ENCODE data around the gene OGFR. TPM values are rescaled to one million over a fixed set of nuclear protein-coding genes. Genes with fewer than 3 reads are reported as not detected.

The OGFR gene
- total RNA-seq, 1 donor from 2014 or later, result 96.5 TPM

DNA sequence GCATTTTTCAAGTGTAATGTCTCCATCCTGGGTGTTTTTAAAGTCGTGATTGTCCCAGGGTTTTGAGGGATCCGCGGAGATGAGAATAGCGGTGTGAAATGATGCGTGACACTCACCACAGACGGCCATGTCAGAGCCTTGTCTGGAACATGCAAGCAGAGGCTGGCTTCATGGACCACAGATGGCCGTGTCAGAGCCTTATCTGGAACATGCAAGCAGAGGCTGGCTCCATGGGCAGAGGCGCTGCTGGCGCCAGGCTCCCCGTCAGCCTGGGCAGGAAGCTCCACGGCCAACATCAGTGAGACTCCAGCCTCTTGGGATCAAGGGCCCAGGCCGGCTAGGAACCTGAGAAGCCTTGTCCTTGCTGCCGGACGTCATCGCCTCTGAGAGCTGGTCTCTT lies 16.0 kb upstream of the OGFR start:
- Mint-ChIP-seq H3K27ac (ENCODE audit: unreplicated experiment) (no peak overlapping the region), H3K36me3 (ENCODE audit: low read depth, unreplicated experiment) (peaks cover 3% of the 10 kb centered on the region), H3K4me3 (ENCODE audit: unreplicated experiment) (no peak overlapping the region), H3K27me3 (ENCODE audit: low read depth, unreplicated experiment) (peaks cover 27% of the 10 kb centered on the region), H3K9me3 (ENCODE audit: unreplicated experiment) (no peaks in the 10 kb centered on the region), H3K4me1 (ENCODE audit: low read depth, unreplicated experiment) (peaks cover 20% of the 10 kb centered on the region)
- no peak for FAIRE-seq
- H3K4me2 ChIP-seq (ENCODE audit: low read length), result no peak overlapping the region
- H4K20me1 ChIP-seq (ENCODE audit: insufficient read depth, low read length), result no peaks in the 10 kb centered on the region
- H3K9me3 ChIP-seq (ENCODE audit: insufficient read depth, low read depth, low read length), result no peaks in the 10 kb centered on the region
- no peaks in the 10 kb centered on the region for H3K79me2 ChIP-seq (ENCODE audit: insufficient read depth, low read length)
- TF ChIP-seq, protein P1, sequence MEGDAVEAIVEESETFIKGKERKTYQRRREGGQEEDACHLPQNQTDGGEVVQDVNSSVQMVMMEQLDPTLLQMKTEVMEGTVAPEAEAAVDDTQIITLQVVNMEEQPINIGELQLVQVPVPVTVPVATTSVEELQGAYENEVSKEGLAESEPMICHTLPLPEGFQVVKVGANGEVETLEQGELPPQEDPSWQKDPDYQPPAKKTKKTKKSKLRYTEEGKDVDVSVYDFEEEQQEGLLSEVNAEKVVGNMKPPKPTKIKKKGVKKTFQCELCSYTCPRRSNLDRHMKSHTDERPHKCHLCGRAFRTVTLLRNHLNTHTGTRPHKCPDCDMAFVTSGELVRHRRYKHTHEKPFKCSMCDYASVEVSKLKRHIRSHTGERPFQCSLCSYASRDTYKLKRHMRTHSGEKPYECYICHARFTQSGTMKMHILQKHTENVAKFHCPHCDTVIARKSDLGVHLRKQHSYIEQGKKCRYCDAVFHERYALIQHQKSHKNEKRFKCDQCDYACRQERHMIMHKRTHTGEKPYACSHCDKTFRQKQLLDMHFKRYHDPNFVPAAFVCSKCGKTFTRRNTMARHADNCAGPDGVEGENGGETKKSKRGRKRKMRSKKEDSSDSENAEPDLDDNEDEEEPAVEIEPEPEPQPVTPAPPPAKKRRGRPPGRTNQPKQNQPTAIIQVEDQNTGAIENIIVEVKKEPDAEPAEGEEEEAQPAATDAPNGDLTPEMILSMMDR (IDR thresholded peaks at IDR 0.05; ENCODE audit: insufficient read depth, low read depth, low read length), result no peak
- TF ChIP-seq EZH2 (IDR thresholded peaks at IDR 0.05; ENCODE audit: insufficient read depth, low read length), result no peak
- H2AFZ ChIP-seq (ENCODE audit: low read depth, low read length), result no peak overlapping the region
- H3K36me3 ChIP-seq (ENCODE audit: insufficient read depth, low read length), result no peaks in the 10 kb centered on the region
- no peak overlapping the region for H3K9ac ChIP-seq (ENCODE audit: low read length)
- no peak overlapping the region for H3K4me3 ChIP-seq (ENCODE audit: insufficient read depth, low read depth, low read length)
- no peak for DNase-seq (ENCODE audit: low read depth)
- H3K4me1 ChIP-seq (ENCODE audit: insufficient read depth, low read length), result peaks cover 21% of the 10 kb centered on the region
- no peak overlapping the region for H3K27ac ChIP-seq (ENCODE audit: low read depth, low read length)
- H3K27me3 ChIP-seq (ENCODE audit: insufficient read depth, low read length), result peaks cover 9% of the 10 kb centered on the region

DNA sequence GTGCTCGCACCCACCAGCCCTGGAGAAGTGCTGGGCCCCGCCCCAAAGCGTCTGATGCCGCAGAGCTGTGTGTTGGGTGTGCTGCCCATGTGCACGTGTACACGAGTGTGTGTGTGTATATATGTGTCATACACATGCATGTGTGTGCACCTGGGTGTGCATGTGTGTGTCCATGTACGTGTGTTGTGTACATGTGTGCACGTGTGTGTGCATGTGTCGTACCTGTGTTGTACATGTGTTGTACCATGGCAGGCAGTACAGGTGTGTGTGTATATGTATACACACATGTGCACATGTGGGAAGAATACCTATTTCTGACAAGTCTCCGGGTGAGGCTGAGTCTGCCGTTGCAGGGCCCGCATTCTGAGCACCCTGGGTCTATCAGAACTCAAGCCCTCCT lies 14.6 kb upstream of the OGFR start:
- no peak overlapping the region for H3K27ac ChIP-seq (ENCODE audit: low read depth, low read length)
- H2AFZ ChIP-seq (ENCODE audit: low read depth, low read length), result no peak overlapping the region
- FAIRE-seq, result no peak
- Mint-ChIP-seq H3K36me3 (ENCODE audit: low read depth, unreplicated experiment) (peaks cover 3% of the 10 kb centered on the region), H3K4me3 (ENCODE audit: unreplicated experiment) (no peak overlapping the region), H3K9me3 (ENCODE audit: unreplicated experiment) (no peaks in the 10 kb centered on the region), H3K27ac (ENCODE audit: unreplicated experiment) (no peak overlapping the region), H3K4me1 (ENCODE audit: low read depth, unreplicated experiment) (peaks cover 20% of the 10 kb centered on the region), H3K27me3 (ENCODE audit: low read depth, unreplicated experiment) (peaks cover 27% of the 10 kb centered on the region)
- H3K9me3 ChIP-seq (ENCODE audit: insufficient read depth, low read depth, low read length), result no peaks in the 10 kb centered on the region
- H3K36me3 ChIP-seq (ENCODE audit: insufficient read depth, low read length), result no peaks in the 10 kb centered on the region
- no peak overlapping the region for H3K4me2 ChIP-seq (ENCODE audit: low read length)
- peaks cover 28% of the 10 kb centered on the region for H3K4me1 ChIP-seq (ENCODE audit: insufficient read depth, low read length)
- no peak for DNase-seq (ENCODE audit: low read depth)
- TF ChIP-seq, protein P1 (IDR thresholded peaks at IDR 0.05; ENCODE audit: insufficient read depth, low read depth, low read length), result no peak
- TF ChIP-seq EZH2 (IDR thresholded peaks at IDR 0.05; ENCODE audit: insufficient read depth, low read length), result no peak
- no peaks in the 10 kb centered on the region for H3K79me2 ChIP-seq (ENCODE audit: insufficient read depth, low read length)
- no peak overlapping the region for H3K9ac ChIP-seq (ENCODE audit: low read length)
- no peaks in the 10 kb centered on the region for H4K20me1 ChIP-seq (ENCODE audit: insufficient read depth, low read length)
- H3K4me3 ChIP-seq (ENCODE audit: insufficient read depth, low read depth, low read length), result no peak overlapping the region
- peaks cover 9% of the 10 kb centered on the region for H3K27me3 ChIP-seq (ENCODE audit: insufficient read depth, low read length)

DNA sequence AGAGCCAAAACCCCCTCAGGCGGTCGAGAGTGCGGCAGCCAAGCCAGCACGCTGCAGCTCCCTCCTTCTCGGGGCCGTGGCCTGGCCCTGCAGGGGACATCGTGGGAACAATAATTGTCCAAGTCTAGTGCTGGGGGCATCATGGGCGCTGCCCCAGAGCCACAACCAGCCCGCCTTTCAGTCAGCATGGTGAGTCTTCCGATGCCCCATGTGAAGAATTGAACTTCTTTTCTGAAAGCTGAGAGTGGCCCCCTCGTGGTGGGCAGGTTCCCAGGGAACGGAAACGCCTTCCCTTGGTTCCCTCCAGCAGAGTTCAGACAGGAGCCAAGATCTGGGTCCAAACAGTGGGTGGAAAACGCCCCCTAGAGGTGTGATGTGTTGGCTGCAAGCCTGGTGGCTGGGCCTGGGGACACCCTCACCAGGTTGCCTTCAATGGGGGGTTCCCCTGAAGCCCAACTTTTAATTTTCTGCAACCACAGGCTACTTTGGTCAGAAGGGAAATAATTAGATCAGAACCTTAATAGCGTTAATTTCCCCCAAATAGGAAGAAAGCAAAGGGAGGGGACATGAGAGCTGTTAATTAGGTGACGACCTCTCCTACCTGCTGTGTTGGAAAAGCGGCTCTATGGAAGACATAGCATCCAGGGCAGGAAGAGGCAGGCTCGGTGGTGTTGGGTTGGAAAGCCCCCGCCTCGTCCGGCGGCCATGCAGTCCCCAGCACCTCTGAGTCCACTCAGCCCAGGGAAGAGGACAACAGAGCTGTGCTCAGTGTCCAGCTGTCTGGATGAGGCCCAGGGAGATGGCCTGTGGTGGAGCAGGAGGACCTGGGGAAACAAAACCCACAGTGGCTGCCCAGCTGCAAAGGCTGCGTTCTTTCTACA lies 13.1 kb upstream of the OGFR start:
- Histone ChIP-seq H3K4me3 (ENCODE audit: insufficient read depth, low read depth, low read length) (no peak overlapping the region), H3K9me3 (ENCODE audit: insufficient read depth, low read depth, low read length) (no peaks in the 10 kb centered on the region), H3K9ac (ENCODE audit: low read length) (no peak overlapping the region), H3K27ac (ENCODE audit: low read depth, low read length) (no peak overlapping the region), H3K4me2 (ENCODE audit: low read length) (peak overlapping the region; percentile 63), H3K79me2 (ENCODE audit: insufficient read depth, low read length) (no peaks in the 10 kb centered on the region), H3K4me1 (ENCODE audit: insufficient read depth, low read length) (peaks cover 32% of the 10 kb centered on the region), H3K36me3 (ENCODE audit: insufficient read depth, low read length) (no peaks in the 10 kb centered on the region), H4K20me1 (ENCODE audit: insufficient read depth, low read length) (no peaks in the 10 kb centered on the region), H3K27me3 (ENCODE audit: insufficient read depth, low read length) (peaks cover 9% of the 10 kb centered on the region), H2AFZ (ENCODE audit: low read depth, low read length) (peak overlapping the region; percentile 30)
- peak overlapping the region; percentile 80 for H3K4me3 Mint-ChIP-seq (ENCODE audit: unreplicated experiment)
- H3K36me3 Mint-ChIP-seq (ENCODE audit: low read depth, unreplicated experiment), result peaks cover 4% of the 10 kb centered on the region
- no peak for FAIRE-seq
- H3K4me1 Mint-ChIP-seq (ENCODE audit: low read depth, unreplicated experiment), result peaks cover 21% of the 10 kb centered on the region
- H3K27ac Mint-ChIP-seq (ENCODE audit: unreplicated experiment), result peak overlapping the region; percentile 99
- peaks cover 24% of the 10 kb centered on the region for H3K27me3 Mint-ChIP-seq (ENCODE audit: low read depth, unreplicated experiment)
- TF ChIP-seq EZH2 (IDR thresholded peaks at IDR 0.05; ENCODE audit: insufficient read depth, low read length), result no peak
- TF ChIP-seq, protein P1 (IDR thresholded peaks at IDR 0.05; ENCODE audit: insufficient read depth, low read depth, low read length), result peak; percentile 98
- peak; percentile 70 for DNase-seq (ENCODE audit: low read depth)
- no peaks in the 10 kb centered on the region for H3K9me3 Mint-ChIP-seq (ENCODE audit: unreplicated experiment)

Measured in astrocyte (in vitro differentiated cells and primary cell).